GM13977 (cell line): ENCODE data around the gene CLDN11.

Experiments
- DNase-seq: peaks from one replicate; pipeline ENCODE4 v3.0.0; 2012; ENCODE audit warnings: low spot score
- in situ Hi-C: fragments of 300-500 bp; cut with MboI; formaldehyde crosslinking; loops from one replicate; pipeline ENCODE4 v1.12.0; 2022; ENCODE audit warnings: low sequenced_read_pairs, low pct_unique_long_range_greater_than_20kb, mixed read lengths, inconsistent platforms; ENCODE audit not compliant: unreplicated experiment
- TF ChIP-seq, protein P1 (sequence below): IDR thresholded peaks from 2 replicates; pipeline ENCODE4 v1.5.1; 2012; ENCODE audit warnings: mild to moderate bottlenecking, control low read depth; ENCODE audit not compliant: insufficient read depth; ENCODE audit errors: extremely low read depth, missing control alignments

CLDN11 gene

DNA sequence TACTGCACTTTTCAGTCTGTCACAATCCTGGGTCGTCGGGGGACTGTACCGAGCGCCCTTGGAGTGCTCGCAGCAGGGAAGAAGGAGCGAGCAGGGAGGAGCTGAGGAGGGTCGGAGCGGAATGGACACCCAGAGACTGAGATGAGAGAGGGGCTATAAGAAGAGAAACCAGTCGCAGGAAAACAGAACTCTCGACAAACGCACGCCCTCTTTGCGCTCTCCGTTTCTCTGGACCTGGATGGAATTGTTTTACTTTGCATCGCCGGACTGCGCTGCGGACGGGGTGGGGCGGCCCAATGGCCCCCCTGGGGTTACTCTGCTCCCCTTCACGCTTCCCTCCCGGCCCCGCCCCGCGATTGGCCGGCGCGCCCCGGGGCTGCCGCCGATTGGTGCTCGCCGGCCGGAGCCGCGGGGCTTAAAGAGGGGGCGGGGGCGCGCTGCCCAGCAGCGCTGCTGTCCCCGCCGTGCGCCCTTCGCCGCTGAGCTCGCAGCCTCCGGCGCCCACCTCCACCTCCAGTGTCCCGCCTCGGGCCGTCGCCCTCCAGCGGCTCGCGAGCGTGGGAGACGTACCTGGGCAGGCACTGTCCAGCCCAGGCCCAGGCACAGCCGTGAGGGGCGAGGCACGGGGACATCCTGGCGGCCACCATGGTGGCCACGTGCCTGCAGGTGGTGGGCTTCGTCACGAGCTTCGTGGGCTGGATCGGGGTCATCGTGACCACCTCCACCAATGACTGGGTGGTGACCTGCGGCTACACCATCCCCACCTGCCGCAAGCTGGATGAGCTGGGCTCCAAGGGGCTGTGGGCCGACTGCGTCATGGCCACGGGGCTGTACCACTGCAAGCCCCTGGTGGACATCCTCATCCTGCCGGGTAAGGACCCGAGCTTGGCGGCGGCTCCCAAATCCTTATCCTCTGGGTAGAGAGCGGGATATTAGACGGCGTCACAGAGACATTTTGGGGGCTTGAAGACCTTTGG, at the start of gene CLDN11:
CLDN11 (plus strand) TSS at position 447 of the 977 bp plus-strand sequence; CDS start at position 646, 199 bp downstream.
- DNase-seq: peak; percentile 54
- in situ Hi-C loops: loop anchor here (10.0 to 25.0 kb wide), 3 partner anchors 106 to 396 kb away; no protein-coding TSS in a partner anchor
- TF ChIP-seq, protein P1, sequence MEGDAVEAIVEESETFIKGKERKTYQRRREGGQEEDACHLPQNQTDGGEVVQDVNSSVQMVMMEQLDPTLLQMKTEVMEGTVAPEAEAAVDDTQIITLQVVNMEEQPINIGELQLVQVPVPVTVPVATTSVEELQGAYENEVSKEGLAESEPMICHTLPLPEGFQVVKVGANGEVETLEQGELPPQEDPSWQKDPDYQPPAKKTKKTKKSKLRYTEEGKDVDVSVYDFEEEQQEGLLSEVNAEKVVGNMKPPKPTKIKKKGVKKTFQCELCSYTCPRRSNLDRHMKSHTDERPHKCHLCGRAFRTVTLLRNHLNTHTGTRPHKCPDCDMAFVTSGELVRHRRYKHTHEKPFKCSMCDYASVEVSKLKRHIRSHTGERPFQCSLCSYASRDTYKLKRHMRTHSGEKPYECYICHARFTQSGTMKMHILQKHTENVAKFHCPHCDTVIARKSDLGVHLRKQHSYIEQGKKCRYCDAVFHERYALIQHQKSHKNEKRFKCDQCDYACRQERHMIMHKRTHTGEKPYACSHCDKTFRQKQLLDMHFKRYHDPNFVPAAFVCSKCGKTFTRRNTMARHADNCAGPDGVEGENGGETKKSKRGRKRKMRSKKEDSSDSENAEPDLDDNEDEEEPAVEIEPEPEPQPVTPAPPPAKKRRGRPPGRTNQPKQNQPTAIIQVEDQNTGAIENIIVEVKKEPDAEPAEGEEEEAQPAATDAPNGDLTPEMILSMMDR: no peak

DNA sequence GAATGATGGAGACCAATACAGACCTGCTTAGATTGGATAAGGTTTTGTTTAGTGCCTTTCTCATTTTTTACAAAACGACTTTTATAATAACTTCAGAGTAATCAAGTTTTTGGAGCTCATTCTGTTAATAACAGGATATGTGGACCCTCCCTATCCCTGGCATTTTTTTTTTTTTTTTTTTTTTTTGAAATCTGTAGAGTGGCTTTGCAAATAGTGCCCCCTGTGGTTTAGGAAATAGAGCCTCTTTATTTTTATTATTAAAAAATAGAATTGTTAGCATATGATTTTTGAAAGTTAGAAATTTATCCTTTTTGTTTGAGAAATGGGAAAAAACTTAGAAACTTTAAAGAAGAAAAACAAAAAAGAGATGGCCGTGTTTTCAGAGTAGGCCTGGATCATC, 49.7 kb upstream of the CLDN11 start:
- DNase-seq: no peak
- TF ChIP-seq, protein P1: no peak
- in situ Hi-C loops: no loop called here

DNA sequence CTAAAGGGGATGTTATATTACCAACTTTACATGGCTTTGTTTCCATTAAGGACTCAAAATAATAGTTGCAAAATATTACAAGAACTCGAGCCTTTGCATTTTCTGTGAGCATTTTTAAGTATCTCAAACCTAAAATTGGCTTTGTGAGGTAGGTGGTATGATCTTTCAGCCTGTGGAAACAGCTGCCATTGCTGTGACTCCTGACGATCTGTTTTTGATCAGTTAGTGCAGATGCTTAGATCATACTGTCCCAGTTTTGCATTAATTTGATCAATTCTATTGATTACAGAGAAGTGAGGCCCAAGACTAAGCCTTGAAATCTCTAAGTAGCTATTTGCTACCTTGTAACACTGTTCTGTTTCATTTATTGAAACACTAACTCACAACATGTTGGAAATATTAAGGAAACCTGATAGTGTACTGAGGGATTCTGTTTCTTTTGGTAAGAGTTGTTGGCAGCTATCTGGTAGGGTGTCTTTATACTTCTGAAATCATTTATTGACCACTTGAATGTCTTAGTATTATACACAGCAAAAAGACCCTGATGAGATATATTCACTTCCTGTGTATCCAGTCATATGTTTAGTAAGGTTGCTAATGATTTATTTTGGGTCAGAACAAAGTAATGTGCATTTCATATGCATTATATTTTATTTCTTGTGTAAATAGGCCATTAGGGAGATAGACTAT, 46.3 kb upstream of the CLDN11 start:
- TF ChIP-seq, protein P1: no peak
- DNase-seq: no peak
- in situ Hi-C loops: no loop called here

DNA sequence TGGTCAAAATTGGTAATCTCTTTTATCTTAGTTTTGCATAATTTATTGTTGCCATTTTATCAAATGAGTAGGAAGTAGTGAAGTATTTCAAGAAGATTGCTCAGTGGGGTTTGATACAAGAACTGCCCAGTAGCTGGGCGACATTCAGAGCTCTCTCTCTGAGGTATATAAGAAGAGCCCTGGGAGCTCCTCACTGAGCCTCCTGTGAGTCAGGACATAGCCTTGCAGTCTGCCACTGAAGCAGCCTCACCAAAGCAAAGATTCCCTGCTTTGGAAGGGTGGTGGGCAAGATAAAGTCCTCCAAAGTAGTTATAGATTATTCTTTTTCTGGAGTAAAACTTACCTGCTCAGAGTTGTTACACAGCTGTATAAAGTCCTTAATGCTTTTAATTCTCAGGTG, 35.1 kb upstream of the CLDN11 start:
- in situ Hi-C loops: no loop called here
- TF ChIP-seq, protein P1: no peak
- no peak for DNase-seq

DNA sequence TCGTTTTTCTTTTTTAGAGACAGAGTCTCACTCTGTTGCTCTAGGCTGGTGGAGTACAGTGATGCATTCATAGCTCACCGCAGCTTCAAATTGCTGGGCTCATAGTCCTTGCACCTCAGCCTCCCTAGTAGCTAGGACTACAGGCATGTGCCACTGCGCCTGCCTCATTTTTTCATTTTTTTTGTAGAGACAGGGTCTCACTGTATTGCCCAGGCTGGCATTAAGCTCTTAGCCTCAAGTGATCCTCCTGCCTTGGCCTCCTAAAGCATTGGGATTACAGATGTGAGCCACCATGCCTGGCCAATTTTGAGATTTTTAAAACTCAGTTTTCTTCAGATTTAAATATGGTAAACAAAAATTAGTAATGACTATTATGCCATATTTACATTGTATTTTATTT, 32.2 kb upstream of the CLDN11 start:
- DNase-seq: no peak
- in situ Hi-C loops: no loop called here
- TF ChIP-seq, protein P1: no peak

DNA sequence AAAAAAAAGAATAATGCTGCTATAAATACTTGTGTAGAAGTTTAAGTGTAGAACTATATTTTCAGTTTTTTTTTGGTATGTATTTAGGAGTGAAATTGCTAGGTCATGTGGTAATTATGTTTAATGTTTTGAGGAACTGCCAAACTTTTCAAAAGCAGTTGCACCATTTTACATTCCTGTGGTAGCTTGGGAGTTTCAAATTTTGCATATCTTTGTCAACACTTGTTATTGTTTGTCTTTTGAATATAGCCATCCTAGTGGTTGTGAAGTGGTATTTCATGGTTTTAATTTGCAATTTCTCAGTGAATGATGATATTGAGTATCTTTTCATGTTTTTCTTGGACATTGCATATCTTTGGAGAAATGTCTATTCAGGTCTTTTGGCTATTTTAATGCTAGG, 30.7 kb upstream of the CLDN11 start:
- in situ Hi-C loops: no loop called here
- DNase-seq: no peak
- TF ChIP-seq, protein P1: no peak
